AG10803 (cell line): ENCODE measurements around the gene CDH3.

Experiments used
- DNase-seq: peaks from one replicate; pipeline ENCODE4 v3.0.0; 2010; ENCODE audit warnings: low read depth
- H3K4me3 ChIP-seq: 2 replicates; pipeline ENCODE4 v1.5.1; 2011; ENCODE audit warnings: mild to moderate bottlenecking, low read length, control low read depth
- CTCF ChIP-seq: conservative IDR thresholded peaks from 2 replicates; pipeline ENCODE4 v1.5.1; 2011; ENCODE audit warnings: mild to moderate bottlenecking, low read length, control low read depth, inconsistent platforms

CDH3 gene

GRCh38 chr16:68698091-68698490, 53.0 kb downstream of the CDH3 start:
- no peak for DNase-seq
- no peak overlapping the region for H3K4me3 ChIP-seq
- no peak for TF ChIP-seq CTCF

DNA sequence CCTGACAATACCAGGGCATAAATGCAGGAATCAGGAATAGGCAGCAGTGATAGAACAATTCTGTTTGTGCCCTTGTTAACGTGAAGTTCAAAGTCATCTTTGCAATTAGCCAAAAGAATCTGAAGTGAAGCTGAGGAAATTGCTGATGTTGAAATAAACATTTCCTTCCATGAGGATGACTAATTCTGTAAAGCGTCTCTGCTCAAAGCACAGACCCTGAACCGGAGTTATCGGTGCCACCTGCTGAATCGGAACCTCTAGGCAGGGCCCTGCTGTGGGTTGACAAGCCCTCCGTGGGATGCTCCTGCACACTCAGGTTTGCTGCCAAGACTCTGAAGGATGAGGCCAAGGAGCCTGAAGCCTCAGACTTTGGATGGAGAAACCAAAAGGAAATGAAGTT, 55.0 kb downstream of the CDH3 start:
- peak; percentile 25 for DNase-seq
- TF ChIP-seq CTCF: no peak
- H3K4me3 ChIP-seq: no peak overlapping the region

GRCh38 chr16:68700831-68701230, 55.7 kb downstream of the CDH3 start:
- no peak for TF ChIP-seq CTCF
- no peak for DNase-seq
- no peak overlapping the region for H3K4me3 ChIP-seq

- peak; percentile 55 for DNase-seq
- TF ChIP-seq CTCF: peak; percentile 88
Observed at GRCh38 chr16:68704232-68704867, 59.2 kb downstream of the CDH3 start.

DNA sequence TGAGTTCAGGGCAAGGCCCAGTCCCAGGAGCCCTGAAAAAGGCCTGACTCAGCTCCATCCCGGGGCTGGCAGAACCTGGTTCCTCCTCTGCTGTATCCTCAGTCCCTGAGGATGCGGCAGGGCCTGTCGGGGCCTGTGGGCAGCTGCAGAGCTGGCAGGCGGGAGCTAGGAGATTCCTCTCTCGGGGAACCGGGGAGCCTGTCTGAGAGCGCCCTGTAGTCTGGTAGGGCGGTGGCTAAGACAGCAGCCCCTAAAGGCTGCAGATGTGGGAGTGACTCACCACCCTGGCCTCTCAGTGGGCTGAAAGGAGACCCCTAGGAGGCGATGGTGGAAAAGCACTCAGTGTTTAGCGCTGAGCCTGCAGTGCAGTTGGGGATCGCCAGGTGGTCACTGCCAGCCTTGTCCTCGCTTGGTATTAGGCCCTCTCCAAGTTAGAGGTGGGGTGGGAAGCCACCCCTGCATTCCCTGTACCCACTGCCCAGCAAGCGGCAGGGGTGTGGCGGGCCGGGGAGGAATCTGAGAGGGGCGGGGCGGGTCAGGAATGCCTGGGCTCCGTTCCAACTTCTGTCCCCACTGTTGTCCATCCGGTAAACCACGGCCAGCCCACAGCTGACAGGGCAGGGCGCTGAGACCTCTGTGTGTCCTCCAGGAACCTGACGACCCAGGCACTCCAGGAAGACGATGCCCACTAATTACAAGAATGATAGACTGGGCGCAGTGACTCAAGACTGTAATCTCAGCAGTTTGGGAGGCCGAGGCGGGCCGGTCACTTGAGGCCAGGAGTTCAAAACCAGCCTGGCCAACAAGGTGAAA, 62.4 kb downstream of the CDH3 start:
- DNase-seq: peak; percentile 9
- TF ChIP-seq CTCF: peak; percentile 13; the same call in 1 of the 2 replicates
- H3K4me3 ChIP-seq: no peak overlapping the region

More at GRCh38 chr16:68704232-68704867, 59.2 kb downstream of the CDH3 start:
- H3K4me3 ChIP-seq: no peak overlapping the region

DNA sequence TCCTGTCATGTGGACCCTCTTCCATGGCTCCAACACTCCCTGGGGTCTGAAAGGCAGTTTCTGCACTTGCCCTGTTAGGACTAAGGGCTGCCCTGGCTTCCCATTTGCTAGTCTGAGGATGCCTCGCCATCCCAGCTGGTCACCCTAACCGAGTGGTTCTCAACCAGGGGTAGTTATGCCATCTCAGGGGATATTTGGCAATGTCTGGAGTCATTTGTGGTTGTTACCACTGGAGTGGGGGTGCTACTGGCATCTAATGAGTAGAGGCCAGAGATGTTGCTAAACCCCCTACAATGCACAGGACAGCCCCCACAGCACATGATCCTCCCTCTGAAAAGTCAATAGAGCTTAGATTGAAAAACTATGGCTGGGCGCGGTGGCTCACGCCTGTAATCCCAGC, 65.1 kb downstream of the CDH3 start:
- no peak for DNase-seq
- no peak overlapping the region for H3K4me3 ChIP-seq
- no peak for TF ChIP-seq CTCF

GRCh38 chr16:68711421-68712139, 66.5 kb downstream of the CDH3 start:
- no peak for DNase-seq
- TF ChIP-seq CTCF: no peak
- H3K4me3 ChIP-seq: no peak overlapping the region
